Measurements from ENCODE around the gene HABP4.

Gene HABP4

GRCh38 chr9:96436063-96436455, 13.9 kb upstream of the HABP4 start:
- DNase-seq, result no peak

DNA sequence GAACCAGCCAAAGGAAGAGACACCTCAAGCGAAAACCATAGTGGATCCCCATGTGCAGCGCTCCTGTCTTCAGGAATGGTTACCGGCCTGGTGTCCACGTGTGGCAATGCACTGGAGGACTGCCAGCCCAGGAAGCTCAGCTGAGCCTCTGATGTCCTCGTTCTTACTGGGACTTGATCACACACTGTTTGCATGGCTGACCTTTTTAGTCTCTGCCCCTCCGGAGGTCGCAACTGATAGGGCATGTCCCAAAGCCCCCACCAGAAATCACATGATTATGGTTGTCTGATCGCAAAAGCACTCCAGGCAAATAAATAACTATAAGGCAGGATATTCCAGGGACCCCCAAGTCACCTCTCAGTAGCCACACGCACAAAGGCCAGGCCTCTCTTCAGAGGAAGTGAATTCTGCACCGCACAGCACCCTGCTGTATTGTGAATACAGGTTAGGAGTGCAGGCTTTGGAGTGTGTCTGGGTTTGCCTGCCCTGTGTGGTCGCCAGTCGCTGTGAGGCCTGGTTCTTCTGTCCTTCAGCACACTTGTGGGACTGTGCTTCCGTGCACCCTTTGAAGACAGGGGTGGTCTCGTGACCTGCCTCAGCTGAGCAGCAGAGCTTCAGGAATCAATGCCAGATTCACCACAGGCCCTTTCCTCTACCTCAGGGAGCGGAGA, 13.4 kb upstream of the HABP4 start:
- DNase-seq, result no peak

GRCh38 chr9:96437454-96437853, 12.5 kb upstream of the HABP4 start:
- DNase-seq, result no peak

DNA sequence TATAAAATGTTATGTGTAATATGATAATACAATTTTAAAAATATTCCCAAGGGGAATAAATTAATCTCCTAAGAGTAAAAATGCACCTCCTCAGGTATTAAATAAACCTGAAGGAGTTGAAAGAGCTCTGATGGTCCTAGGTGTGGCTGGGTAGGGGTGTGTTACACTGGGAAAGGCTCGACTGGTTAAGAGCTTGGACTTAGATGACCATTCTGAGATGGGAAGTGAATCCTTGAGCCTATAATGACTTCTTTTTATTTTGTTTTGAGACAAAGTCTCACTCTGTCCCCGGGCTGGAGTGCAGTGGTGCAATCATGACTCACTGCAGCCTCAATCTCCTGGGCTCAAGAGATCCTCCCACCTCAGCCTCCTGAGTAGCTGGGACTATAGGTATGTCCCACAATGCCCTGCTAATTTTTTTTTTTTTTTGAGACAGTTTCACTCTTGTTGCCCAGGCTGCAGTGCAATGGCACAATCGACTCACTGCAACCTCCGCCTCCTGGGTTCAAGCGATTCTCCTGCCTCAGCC, 9.2 kb upstream of the HABP4 start:
- no peak for DNase-seq

GRCh38 chr9:96441798-96442445, 8.0 kb upstream of the HABP4 start:
- no peak for DNase-seq

DNA sequence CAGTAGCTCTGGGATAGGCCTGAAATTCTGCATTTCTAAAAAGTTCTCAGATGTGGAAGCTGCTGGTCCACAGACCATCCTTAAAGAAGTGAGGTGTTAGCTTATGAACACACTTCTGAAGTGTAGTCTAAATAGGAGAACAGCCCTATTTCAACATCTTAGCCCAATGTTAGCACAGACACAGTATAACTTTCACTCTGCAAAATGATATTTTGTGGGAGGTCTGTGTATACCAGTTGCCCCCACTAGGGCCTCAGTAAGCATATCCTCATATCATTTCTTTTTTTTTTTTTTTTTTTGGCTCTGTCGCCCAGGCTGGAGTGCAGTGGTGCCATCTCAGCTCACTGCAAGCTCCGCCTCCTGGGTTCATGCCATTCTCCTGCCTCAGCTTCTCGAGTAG, 7.5 kb upstream of the HABP4 start:
- no peak for DNase-seq

GRCh38 chr9:96447406-96447805, 2.6 kb upstream of the HABP4 start:
- no peak for DNase-seq

DNA sequence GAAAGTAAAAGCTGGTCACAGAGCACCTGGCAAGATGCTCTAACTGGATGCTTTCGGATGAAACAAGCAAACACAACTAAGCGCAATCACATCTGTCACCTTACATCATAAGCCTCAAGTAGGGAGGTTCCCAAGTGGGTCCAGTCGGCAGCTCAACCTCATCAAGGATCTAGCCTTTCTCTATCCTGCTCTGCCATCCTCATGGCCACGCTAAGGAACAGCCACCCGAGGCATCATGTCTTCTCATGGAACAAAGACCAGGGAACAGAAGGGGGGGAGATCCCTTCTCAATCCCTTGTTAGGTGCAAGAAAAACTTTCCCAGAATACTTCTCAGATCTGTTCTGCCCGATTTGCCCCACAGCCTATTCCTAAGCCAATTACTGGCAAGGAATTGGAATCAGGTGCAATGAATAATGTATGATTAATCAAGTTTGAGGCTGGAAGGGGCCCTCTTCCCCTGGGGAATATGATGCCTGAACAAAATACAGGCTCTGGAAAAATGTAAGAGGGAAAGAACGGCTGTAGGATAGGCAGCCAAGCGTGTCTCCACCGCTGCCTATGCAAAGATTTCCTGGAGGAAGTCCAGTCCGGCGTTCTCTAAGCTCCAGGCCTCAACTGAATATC, 1.3 kb upstream of the HABP4 start:
- DNase-seq, result no peak

GRCh38 chr9:96449523-96449844, 485 bp upstream of the HABP4 start:
- DNase-seq, result no peak

DNA sequence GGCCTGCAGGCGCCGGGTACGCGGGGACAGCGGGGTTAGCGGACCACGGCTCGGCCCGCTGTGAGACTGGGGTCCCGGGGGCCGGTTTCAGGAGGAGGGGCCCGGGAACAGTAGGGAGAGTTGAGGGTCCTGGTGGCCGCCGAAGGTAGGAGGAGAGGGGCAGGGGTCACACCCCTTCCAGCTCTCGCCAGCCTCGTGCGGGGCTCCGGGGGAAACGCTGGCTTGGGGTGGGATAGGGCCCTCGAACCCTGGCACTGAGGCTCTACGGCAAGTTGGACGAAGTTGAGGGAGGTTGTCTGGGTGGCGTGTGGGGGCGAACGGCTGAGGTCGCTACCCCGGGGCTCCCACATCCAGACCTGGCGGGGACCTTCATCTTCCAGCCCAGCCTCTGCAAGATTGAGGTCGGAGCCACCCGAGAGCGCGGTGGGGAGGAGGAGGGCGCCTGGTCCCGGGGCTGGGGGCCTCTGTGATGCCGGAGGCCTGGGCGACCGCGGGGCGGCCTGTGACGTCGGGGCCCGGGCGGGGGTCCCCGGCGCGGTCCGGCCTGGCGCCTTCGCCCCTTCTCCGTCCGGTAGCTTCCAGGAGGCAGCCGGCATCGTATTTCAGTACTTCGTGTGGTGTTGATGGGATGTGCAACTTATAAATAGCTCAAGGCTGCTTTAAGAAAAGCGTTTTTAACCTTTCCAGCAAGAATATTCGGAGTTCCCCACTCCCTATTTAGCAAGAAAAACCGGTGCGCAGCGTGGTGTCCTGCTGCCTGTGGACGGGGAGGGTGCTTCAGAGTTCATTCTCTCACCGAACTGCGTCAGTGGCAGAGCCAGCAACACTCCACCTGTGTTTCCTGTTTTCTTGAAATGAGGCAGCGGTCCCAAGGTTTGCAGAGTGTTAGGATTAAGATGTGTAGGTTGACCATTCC, 902 bp downstream of the HABP4 start:
- no peak for DNase-seq

- DNase-seq, result no peak
Observed at GRCh38 chr9:96453625-96454024, 3.7 kb downstream of the HABP4 start.

DNA sequence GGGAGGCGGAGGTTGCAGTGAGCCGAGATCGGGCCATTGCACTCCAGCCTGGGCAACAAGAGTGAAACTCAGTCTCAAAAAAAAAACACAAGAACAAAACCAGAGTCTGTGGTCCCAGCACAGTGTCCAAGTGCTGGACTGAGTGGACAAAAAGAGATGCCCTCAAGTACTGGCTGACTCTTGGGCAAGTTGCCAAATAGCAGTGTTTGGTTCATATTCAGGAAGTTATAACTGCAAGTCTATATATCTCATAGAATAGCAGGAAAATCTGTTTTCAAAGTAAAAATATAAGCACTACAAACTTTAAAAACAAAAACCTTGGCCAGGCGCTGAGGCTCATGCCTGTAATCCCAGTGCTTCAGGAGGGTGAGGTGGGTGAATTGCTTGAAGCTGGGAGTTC, 7.3 kb downstream of the HABP4 start:
- no peak for DNase-seq

DNA sequence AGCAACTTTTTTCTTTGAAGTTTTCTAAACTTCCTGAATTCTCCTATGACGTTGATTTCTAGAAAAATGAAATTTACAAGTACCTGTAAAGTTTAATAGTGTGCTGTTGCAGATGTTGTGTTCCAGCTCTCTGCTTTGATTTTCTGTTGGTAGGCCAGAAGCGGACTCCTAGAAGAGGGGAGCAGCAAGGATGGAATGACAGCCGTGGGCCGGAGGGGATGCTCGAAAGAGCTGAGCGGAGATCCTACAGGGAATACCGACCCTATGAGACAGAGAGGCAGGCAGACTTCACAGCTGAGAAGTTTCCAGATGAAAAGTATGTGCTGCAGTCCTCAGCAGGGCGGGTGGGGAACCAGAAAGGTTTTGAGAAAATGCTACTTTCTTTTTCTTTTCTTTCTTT, 8.3 kb downstream of the HABP4 start:
- no peak for DNase-seq

DNA sequence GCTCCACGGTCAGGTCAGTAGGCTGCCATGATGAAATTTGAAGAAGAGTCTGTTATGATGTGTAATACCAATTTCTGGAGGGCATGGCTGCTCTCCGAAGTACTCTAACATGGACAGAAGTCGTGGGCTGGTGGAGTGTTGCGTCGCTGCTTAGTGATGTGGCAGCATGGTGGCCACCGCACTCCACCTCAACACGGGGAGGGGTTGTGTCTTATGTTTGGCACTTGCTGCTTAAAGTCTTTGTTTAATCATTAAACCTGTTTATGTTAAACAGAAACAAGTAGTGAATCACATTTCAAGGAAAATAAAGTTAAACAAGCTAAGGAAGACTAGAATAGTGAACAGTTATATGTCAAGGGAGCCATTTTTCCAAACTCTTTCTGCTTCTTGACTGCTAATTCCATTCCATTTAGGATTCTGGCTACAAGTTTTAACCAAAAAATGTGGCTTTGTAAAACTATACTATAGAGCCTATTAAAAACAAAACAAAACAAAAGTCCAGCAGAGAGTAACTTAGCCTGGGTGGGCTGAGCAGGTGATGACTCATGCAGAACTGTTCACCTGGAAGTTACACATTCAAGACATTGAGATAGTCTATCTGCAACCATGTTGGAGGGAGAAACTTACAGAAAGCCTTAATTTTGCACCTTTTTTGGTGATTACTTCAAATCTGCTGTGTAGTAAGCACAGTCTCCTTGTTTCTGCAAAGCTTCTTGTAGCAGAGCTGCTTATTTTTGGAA, 9.5 kb downstream of the HABP4 start:
- no peak for DNase-seq

GRCh38 chr9:96460470-96460869, 10.5 kb downstream of the HABP4 start:
- no peak for DNase-seq

GRCh38 chr9:96460882-96461281, 10.9 kb downstream of the HABP4 start:
- DNase-seq, result no peak

- no peak for DNase-seq
Observed at GRCh38 chr9:96461336-96461735, 11.4 kb downstream of the HABP4 start.

DNA sequence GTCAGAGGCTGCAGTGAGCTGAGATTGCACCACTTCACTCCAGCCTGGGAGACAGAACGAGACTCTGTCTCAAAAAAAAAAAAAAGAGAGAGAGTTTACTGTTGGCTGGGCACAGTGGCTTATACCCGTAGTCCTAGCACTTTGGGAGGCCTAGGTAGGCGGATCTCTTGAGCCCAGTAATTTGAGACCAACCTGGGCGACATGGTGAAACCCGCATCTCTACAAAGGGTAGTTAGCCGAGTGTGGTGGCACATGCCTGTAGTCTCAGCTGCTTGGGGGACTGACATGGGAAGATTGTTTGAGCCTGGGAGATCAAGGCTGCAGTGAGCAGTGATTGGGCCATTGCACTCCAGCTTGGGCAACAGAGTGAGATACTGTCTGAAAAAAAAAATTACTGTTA, 12.6 kb downstream of the HABP4 start:
- DNase-seq, result no peak

DNA sequence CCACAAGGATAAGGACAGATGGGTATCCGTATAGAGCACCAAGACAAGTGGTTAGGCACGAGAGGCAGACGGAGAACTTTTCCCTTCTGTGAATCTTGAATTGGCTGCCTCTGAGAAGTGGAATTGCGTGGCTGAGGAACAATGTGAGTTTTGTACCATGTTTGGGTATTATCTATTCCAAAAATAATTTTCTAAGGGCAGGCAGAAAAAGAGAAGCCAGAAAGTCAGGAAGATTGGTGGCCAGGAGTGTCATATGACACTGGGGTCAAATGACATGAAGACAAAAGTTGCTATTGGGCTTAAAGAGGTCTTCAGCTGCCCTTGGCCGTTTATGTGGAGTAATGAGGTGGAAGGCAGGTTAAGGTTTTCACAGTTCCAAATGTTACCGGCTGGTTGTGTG, 14.5 kb downstream of the HABP4 start:
- no peak for DNase-seq

DNA sequence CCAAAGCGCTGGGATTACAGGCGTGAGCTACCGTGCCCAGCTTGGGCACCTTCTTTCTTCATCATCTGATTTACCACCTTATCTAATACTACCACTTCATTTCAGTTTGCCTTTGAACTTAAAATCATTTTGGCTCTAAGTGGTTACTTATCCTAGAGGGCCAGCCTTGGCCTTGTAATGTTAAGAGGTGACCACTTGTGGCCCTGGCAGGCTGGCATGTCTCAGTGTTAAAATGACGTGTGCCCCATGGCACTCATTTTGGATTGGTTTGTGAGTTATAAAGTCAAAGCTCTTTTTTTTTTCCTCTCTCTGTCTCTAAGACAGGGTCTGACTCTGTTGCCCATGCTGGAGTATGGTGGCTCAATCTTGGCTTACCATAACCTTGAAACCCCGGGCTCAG, 17.8 kb downstream of the HABP4 start:
- DNase-seq, result no peak

GRCh38 chr9:96476013-96476412, 26.0 kb downstream of the HABP4 start:
- no peak for DNase-seq

DNA sequence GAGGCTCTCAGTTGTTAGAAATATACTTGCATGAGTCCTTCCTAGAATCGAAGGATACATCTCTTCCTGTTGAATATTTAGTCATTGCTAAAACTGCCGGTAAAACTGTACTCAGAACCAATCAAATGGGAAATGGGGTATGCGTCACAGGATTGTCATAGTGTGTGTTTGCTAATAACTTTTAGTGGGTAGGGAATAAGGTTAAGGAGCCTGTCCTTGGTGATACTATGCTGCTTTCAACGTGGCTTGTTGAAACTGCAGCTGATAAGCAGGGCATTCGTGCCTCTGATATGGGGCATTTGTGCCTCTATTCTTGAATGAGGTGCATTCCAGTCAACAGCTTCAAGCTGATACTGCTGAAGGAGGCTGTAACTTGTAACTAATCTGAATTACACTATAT, 26.6 kb downstream of the HABP4 start:
- no peak for DNase-seq
